GM19025 (cell line): ENCODE data around the gene SLC7A4.
"Not testable (repeated sequence)": the region's sequence is repeated elsewhere in the genome, so short reads cannot be mapped to it uniquely, and the experiment has no call there.

Experiments used
- ATAC-seq: cut with Tn5 transposase; IDR thresholded peaks from one replicate; pipeline ENCODE4 v1.9.1; 2021; ENCODE audit warnings: mild to moderate bottlenecking, low read depth, moderate library complexity; ENCODE audit not compliant: unreplicated experiment

Gene SLC7A4

DNA sequence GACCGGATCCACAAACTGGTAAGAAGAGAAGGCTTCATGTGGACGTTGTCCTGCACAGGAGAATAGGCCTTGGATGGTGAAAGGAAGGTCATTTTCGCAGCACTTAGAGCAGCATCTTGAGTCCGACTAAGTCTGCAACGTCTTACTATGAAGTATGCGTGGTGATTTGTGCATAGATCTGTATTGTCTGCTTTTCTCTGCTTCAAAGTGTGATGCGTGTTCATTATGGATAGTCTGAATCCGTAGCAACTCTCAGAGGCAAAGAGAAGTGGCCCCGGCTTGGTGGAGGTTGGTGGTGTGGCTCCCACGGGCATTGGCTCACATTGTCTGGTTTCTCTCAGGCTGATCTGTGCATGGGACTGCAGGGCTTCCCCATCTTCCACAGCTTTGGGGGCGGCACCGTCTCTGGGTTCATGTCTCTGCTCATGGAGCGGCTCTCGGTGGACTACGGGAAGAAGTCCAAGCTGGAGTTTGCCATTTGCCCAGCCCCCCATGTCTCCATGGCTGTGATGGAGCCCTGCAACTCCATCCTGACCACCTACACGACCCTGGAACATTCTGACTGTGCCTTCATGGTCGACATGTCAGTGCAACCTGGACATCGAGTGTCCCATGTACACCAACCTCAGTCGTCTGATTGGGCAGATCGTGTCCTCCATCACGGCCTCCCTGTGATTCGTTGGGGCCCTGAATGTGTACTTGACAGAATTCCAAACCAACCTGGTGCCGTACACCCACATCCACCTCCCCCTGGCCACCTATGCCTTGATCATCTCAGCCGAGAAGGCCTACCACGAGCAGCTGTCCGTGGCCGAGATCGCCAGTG lies 34.9 kb upstream of the SLC7A4 start:
- no peak for ATAC-seq

DNA sequence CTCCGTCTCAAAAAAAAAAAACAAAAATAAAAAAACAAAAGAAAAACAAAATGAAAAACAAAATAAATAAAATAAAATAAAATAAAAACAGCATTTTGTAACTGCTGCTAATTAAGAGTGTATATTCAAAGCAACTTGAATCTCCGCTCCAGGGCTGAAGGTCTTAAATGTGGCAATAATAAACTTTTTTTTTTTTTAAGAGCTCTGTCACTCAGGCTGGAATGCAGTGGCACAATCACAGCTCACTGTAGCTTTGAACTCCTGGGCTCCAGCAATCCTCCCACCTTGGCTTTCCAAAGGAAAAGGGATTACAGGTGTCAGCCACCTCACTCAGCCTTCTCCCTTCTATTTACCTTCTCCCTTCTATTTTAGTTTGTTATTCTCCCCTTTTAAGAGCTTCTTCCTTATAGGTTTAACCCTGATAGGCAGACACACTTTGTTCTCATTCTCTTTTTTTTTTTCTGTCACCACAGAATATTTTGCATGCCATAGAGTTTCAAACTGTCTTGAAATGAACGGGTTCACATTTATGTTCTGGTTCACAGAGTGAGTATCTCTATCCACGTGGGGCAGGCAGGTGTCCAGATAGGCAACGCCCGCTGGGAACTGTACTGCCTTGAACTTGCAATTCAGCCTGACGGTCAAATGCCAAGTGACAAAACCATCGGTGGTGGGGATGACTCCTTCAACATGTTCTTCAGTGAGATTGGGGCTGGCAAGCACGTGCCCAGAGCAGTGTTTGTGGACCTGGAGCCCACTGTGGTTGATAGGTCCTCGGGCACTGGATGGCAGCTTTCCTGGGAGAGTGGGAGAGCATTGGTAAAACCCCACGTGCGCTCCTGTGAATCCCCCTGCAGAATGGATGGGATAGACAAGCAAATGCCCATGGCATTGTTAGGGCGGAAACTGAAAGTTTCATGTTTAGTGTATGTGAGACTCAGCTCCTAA lies 32.8 kb upstream of the SLC7A4 start:
- no peak for ATAC-seq

DNA sequence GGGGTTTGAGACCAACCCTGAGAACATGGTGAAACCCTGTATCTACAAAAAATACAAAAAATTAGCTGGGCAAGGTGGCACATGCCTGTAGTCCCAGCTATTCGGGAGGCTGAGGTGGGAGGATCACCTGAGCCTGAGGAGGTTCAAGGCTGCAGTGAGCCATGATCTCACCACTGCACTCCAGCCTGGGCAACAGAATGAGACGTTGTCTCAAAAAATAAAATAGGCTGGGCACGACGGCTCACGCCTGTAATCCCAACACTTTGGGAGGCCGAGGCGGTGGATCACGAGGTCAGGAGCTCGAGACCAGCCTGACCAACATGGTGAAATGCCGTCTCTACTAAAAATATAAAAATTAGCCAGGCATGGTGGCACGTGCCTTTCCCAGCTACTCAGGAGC lies 32.1 kb upstream of the SLC7A4 start:
- ATAC-seq: not testable (repeated sequence)

DNA sequence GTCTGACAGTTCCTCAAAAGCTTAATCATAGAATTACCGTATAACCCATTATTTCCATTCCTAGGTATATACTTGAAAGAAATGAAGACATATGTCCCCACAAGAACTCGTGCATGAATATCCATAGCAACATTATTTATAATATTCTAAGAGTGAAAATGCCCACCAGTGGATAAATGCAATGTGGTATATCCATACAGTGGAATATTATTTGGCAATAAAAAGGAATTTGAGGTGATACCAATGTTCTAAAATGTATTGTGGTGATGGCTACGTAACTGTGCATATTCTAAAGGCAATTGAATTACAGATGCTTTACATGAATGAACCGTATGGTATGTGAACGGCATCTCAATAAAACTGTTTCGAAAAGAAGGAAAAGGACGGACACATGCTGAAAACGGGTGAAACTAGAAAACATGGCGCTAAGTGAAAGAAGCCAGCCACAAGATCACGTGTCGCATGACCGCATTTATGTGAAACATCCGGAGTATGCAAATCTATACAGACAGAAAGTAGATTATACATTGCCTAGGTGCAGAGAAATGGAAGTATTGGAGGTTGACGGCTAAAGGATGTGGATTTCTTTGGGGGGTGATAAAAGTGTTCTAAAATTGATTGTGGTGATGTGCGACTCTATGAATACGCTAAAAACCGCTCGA lies 29.4 kb upstream of the SLC7A4 start:
- ATAC-seq: not testable (repeated sequence)

DNA sequence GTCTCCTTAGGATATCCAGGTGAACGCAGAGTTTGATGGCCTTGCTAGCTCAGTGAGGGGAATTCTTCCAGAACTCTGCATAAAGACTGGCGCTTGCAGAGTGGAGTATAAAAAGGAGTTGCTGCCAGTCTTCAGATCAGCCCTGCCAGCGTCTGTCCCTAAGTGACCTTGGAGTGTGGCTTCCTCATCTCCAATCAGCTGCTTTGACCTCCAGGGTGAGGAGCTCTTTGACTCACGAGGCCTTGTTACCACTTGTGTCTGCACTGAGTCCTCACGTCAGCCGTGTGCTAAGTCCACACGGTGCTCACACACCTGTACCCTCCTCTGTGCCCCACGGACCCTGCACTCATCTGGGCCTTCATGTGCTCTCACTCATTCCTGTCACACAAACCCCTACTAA lies 28.0 kb upstream of the SLC7A4 start:
- ATAC-seq: not testable (repeated sequence)

DNA sequence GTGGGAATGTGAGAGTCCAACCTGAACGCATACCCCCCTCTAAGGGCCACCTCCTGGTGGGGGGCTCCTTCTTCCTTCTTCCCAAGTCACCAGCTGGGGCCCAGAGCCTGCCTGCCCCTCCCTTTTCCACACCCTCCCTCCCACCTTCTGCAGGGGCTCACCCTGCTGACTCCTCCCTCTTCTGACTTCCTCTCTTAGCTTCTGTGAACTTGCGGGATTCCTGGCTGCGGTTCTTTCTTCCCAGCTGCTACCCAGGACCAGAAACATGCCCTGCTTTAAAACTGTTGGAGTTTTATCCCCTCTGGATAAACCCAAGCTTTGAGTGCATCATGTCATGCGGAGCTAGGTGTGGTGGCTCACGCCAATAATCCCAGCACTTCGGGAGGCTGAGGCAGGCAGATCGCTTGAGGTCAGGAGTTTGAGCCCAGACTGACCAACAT lies 23.5 kb upstream of the SLC7A4 start:
- no peak for ATAC-seq

DNA sequence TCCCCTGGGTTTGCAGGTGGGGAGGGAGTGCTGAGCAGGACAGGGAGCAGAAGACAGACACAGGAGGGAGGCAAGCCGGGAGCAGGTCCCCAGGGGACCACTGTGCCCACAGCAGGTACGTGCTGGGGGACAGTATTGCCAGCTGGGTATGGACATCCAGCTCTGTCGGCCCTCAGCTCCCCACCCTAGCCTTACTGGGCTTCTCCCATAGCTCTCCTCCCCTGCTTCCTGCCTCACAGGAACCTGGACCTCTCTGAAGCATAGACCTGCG lies 23.1 kb upstream of the SLC7A4 start:
- no peak for ATAC-seq

DNA sequence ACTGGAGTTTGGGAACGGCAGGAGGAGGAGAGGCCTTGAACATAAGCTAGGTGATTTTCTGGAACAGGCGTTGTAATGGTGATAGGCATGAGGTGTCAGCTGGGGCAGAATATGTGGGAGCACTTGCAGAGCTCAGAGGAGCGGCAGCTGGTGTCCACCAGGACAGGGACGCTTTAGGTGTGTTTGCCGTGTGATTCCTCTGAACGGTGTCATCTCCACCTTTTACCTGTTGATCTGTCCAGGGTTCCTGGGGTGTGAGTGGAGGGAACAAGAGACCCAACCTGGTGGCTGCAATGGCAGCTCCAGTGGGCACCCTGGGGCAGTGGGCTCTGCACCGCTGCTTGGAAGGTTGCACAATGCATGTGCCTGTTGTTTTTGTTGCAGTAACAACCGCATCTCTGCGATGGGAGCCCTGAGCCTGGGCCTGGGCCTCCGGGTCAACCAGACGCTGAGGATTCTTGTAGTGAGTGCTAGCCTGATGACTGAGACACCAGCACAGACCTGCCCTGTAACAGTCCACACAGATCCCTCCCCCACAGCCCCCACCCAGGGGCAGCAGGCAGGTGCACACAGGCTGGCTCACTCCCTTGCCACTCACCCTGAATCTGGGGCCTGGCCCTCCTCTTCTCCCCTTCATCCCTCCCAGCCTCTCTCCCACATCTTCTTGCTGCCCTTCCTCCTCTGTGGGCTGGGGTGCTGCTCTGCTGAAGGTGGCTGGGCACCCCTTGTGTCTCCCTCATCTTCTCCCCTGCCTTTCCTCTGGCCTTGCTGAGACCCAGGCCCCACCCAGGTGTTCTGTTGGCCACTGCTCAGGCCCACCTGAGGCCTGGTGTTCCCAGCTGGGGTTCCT lies 22.6 kb upstream of the SLC7A4 start:
- no peak for ATAC-seq

DNA sequence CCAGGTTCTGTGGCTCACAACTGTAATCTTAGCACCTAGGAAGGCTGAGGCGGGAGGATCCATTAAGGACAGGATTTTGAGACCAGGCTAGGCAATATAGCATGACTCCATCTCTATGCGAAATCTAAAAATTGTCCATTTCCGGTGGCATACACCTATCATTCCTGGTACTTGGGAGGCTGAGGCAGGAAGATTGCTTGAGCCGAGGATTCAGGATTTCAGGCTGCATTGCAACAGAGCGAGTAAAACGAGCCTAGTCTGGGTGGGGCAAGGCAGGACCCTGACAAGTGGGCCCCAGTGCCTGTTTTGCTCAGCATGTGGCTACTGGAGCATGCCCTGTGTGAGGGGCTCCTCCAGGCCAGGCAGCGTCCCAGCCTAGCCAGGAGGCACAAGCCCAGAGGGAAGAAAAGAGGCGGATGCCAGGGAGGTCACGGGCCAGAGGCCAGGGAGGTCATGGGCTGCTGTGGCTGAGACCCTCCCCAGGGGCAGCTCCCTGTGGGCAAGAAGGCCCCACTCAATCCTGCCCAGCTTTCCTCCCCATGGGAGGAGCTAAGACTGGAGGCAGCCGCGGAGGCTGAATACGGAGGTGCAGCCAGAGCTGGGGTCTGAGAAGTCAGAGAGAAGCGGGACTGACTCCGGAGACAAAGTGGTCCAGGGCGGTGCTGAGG lies 21.8 kb upstream of the SLC7A4 start:
- ATAC-seq: no peak

DNA sequence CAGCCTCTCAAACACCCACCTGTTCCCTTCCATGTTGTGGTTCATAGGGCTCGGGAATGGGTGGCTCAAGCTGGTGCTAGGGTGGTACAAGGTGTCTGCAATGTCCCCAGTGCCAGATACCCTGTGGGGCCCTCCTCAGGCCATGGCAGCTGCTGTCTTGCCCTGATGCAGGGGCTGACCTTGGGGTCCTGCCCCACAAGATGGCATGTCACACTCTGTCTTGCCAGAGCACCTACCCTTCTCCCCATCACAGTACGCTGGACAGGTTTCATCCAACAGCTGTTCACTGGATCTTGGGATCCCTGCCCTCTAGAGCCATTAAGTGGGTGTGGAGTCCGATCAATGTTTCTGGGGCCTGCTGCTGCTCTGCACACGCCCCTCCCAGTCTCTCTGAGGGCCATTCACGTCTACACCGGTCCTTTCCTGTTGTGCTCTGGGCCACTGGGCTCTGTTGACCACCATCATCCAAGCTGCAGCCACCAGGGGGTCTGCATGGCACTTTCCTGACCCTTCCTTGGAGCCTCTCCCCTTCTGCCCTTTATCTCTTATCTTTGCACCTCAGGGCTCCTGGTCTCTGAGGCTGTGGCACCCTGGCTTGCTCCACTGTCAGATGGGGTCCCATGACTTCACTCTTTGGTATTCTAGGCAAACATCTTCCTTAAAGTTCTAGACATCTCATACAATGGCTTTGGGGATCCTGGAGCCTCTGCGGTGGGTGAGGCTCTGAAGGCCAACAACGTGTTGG lies 20.5 kb upstream of the SLC7A4 start:
- ATAC-seq: no peak

DNA sequence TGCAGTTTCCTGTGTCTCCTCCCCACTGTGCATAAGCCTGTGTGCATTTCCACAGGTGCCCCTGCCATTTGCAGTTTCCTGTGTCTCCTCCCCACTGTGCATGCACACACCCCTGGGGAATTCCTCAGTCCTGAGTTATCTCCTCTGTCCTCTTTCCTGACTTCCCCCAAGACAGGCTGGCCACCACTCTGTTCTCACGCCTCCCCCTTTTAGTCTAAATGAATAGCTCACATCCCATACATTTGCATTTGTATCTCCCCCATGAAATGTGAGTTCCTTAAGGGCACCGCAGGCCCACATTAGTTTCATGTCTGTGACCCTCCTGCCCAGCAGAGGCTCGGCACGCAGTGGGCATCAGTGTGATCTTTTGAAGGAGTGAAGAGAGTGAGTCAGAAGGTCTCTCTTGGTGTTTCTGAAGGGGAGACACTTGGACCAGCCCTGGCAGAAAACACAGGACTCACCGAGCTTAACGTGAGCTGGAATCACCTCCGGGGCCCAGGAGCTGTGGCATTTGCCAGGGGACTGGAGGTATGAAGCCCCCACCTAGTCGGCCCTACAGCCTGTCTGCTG lies 19.6 kb upstream of the SLC7A4 start:
- no peak for ATAC-seq

DNA sequence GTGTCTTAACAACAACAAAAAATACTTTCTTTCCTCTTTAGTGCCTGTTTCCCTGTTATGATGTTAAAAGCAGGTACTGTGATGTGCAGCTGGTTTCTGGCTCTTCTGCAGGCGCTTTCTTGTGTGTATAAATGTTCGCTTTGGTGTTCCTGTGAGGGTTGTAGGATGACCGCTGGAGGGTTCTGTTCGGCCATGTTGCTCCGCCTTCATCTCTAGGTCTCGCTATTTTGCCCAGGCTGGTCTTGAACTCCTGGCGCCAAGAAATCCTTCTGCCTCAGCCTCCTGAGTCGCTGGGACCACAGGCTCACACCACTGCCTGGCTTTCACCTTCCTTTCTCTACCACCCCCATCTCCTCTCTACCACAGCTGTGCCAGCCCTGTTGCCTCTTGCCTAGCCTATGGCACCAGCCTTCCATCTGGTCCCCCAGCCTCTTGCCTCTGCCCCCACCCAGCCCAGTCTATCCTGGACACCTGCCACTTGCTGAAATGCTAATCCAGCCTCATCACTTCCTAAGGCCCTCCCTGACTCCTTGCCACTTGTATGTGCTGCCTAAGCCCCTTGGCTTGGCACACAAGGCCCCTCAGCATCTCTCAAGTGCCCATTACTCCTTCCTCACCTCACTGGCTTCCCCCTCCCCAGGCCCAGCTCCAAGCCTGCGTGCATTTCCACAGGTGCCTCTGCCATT lies 18.9 kb upstream of the SLC7A4 start:
- ATAC-seq: no peak

DNA sequence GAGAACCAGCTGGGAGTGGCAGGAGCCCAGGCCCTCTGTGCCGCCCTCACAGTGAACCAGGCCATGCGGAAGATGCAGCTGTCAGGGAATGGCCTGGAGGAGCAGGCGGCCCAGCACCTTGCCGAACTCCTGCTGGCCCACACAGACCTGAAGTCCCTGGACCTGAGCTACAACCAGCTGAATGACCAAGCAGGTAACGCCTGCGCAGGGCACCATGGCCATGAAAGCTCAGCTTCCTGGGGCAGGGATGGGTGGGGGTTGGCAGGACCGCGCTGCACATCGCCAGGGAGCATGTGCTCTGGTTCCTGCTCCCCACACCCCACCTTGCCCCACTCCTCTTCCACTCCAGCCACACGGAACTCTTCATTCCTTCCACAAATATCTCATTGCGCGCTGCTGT lies 16.6 kb upstream of the SLC7A4 start:
- ATAC-seq: not testable (repeated sequence)

DNA sequence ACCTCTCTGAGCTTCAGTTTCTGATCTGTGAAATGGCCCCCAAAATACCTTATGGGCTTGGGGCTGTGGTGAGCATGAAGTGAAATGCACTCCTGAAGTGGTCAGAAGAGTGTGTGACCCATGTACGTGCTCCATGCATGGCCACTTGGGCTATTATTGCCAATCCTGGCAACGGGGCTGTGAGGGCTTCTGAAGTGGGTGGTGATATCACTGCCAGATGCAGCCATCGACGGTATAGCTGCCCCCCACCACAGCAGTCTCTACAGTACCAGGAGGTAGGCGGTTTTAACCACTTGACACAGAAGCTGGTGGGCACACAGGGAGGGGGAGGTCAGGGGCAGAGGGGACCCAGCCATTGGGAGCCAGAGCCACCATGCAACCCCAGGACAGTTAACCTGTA lies 16.1 kb upstream of the SLC7A4 start:
- ATAC-seq: not testable (repeated sequence)

DNA sequence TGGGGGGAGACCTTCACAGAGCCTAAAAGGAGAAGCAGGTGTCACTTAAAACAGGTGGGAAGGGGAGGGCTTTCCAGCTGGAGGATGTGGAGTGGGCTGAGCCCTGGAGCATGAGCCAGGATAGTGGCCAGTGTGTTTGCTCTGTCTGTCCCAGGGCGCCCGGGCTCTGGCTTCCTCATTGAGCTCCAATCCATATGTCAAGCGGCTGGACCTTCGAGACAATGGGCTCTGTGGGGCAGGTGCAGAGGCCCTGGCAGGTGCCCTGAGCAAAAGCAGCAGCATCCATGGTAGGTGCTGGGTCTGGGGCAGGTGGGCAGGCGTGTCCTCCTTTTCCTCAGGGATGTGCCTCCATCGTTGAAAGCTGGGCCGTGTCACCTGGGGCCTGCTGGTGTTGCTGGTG lies 15.4 kb upstream of the SLC7A4 start:
- no peak for ATAC-seq

DNA sequence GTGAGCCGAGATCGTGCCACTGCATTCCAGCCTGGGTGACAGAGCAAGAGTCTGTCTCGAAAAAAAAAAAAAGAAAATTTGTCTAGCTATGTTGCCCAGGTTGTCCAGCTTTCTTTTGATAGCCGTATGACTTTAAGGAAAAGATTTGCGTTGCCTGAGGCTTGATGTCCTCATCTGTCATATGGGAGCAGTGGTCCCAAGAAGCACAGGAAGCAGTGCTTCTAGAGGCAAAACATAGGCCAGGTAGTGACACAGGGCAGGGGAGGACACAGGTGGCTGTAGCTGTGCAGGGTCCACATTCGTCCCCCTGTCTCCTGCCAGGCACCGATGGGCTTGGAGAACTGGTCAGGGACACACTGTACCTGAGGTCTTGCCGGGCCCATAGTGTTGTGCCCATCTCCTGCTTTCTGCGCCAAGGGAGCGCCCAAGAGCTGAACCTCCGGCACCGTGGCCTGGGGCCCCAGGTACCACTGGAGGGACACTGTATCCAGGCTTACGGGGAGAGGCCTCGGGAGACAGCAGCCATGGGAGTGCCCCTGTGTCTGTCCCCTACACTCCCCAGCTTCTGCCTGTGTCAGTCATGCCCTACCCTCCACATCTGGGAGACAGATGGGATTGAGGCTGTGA lies 14.8 kb upstream of the SLC7A4 start:
- no peak for ATAC-seq

DNA sequence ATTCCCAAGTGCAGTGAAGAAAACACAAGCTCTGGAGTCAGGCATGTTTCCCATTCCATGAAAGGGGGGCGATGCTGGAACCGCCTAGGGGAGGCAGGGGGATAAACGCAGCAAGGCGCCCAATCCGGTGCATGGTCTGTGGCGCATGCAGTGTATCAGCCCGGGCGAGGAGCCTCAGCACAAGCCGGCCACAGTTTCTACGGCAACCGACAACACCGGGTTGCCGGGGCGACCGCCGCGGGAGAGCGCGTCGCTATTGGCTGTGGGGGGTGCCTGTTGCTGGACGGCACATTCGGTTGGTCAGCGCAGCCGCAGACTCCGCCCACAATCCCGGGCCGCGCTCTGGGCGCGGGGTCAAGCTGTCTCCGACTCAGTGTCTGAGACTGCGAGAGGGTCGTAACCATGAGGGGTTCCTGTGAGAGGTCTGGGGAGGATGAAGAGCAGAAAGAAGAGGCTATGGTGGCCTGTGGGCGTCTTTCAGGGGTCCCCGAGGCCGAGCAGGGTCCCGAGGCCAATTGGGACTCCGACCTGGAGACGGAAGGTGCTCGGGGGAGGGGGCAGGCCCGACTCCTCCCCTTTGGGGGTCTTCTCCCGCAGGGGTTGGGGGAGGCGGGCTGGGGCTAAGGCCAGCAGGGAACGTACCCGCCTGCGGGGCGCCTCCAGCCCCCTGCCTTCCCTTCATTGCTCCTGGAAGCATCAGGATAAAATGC lies 13.4 kb upstream of the SLC7A4 start, which contains the start of gene LRRC74B:
LRRC74B (plus strand) TSS at position 362 of the 710 bp plus-strand sequence; CDS start at position 403, 41 bp downstream.
- ATAC-seq: peak; percentile 86
